ENCODE measurements around the gene HSDL2. TPM values are rescaled to one million over a fixed set of nuclear protein-coding genes. Genes with fewer than 3 reads are reported as not detected.

Gene HSDL2
- total RNA-seq, 1 donor from 2014 or later: 15.2 TPM

DNA sequence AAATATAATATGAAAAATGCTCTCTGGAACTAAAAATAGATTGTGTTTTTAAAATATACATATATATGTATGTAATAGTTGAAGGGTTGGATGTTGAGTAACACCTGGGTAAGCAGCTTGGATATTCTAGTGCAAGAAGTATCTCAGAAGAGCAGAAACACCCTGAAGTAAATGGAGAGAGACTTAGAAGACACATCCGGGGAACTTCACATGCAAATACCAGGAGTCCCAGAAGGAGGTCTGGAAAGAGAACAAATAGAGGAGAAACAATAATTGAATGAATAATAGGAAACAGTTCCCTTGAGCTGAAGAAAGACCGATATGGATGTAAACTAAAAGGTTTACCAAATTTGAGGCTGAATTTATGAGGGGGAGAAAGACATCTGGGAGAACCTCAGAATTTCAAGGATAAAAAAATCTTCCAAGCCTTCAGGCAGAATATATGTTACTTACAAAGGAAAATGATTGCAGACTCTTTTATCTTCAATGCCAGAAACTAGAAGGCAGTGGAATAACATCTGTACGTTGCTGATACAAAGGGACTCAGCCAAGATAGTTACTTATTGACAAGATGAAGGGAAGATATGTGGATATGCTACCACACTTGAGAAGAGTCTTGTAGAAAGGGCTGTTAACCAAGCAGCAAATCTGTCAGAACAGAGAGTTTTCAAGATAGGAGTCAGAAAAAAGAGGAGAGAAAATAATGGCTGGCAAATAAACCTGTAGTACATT lies 42.7 kb downstream of the HSDL2 start:
- no peaks in the 10 kb centered on the region for H3K36me3 ChIP-seq (ENCODE audit: control insufficient read depth, insufficient read depth, low read length)
- TF ChIP-seq, protein P1, sequence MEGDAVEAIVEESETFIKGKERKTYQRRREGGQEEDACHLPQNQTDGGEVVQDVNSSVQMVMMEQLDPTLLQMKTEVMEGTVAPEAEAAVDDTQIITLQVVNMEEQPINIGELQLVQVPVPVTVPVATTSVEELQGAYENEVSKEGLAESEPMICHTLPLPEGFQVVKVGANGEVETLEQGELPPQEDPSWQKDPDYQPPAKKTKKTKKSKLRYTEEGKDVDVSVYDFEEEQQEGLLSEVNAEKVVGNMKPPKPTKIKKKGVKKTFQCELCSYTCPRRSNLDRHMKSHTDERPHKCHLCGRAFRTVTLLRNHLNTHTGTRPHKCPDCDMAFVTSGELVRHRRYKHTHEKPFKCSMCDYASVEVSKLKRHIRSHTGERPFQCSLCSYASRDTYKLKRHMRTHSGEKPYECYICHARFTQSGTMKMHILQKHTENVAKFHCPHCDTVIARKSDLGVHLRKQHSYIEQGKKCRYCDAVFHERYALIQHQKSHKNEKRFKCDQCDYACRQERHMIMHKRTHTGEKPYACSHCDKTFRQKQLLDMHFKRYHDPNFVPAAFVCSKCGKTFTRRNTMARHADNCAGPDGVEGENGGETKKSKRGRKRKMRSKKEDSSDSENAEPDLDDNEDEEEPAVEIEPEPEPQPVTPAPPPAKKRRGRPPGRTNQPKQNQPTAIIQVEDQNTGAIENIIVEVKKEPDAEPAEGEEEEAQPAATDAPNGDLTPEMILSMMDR (IDR thresholded peaks at IDR 0.05; ENCODE audit: insufficient read depth, low read length, poor library complexity, severe bottlenecking): no peak
- DNase-seq (ENCODE audit: low read depth): no peak
- H3K4me3 ChIP-seq (ENCODE audit: low read depth, low read length): no peak overlapping the region
- no peaks in the 10 kb centered on the region for H3K27me3 ChIP-seq (ENCODE audit: control insufficient read depth, insufficient read depth, low read length)

DNA sequence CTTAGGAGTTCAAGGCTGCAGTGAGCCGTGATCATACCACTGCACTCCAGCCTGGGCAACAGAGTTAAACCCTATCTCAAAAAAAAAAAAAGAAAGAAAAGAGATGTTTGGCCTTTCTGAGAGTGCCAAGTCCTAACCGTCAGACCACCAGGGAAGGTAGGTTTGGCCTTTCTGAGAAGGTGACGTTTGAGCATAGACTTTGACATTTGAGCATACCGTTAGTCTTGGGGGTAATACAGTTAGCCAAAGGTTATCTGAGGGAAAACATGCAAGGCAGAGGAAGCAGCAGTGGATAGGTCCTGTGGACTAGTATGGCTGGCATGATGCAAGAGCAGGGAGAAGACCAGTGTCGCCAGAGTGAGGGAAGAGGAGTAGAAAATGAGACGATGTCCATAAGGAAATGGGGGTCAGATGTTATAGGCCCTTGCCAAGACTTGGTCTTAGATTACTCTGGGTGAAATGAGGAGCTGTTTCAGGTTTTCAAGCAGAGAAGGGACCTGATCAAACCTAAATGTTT lies 50.2 kb downstream of the HSDL2 start:
- Histone ChIP-seq H3K4me3 (ENCODE audit: low read depth, low read length) (no peak overlapping the region), H3K27me3 (ENCODE audit: control insufficient read depth, insufficient read depth, low read length) (no peaks in the 10 kb centered on the region), H3K36me3 (ENCODE audit: control insufficient read depth, insufficient read depth, low read length) (no peaks in the 10 kb centered on the region)
- TF ChIP-seq, protein P1 (IDR thresholded peaks at IDR 0.05; ENCODE audit: insufficient read depth, low read length, poor library complexity, severe bottlenecking): no peak
- DNase-seq (ENCODE audit: low read depth): no peak

DNA sequence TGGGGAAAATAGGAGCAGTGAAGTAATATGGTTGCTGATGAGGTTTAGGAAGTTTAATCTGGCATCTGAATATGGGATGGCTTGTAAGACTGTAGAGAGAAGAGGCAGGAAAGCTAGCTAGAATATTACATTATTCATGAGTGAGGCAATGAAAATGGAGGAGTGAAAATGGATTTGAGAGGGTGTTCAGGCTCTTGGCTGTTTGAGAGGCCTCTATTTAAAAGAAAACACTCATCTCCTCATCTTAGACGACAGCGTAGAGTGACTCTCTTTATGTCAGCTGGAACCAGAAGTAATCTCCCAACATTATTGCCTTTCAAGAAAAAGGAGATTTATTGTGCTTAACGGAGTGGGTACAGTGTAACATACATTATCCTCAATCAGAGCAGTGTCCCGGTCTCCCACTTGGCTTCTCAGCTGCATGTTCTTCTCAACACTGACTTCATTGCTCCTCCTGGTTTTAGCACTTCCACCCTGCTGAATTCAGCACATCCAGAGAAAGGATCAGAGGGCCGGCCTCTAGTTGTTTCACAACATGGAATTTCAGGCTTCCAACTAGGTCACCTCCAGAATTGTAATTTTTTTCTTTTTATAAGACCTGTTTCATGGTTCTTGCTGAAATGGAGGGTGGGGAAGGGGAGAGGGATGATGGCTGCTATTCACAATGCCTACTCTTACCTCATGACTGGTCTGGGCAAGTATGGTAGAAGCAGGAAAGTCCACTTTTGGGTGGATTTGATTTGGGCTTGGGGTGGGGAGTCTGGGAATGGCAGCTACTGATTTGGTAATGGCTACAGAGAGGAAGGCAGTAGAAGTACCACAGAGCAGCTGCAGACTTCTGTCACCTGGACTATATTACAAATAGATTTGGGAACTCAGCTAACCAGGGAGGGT lies 53.8 kb downstream of the HSDL2 start:
- no peaks in the 10 kb centered on the region for H3K36me3 ChIP-seq (ENCODE audit: control insufficient read depth, insufficient read depth, low read length)
- TF ChIP-seq, protein P1 (IDR thresholded peaks at IDR 0.05; ENCODE audit: insufficient read depth, low read length, poor library complexity, severe bottlenecking): no peak
- no peak for DNase-seq (ENCODE audit: low read depth)
- H3K27me3 ChIP-seq (ENCODE audit: control insufficient read depth, insufficient read depth, low read length): no peaks in the 10 kb centered on the region
- no peak overlapping the region for H3K4me3 ChIP-seq (ENCODE audit: low read depth, low read length)

DNA sequence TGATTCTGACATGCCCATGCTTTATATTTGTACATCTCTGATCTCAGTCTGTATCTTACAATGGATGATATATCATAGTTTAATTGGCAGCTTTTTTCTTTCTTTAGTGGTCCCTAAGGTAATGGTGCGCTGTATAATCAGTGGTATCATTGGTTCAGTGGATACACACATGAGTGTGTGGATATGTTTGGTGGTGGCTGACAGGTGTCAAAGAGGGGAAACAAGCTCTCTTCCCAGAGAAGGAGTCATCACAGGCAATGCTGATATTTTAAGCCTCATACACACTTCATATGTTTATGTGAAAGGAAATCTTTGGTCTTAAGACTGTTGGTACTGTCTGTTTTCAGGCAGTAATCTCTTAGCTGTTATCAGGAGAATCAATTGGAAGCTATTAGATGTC lies 54.6 kb downstream of the HSDL2 start:
- no peak overlapping the region for H3K4me3 ChIP-seq (ENCODE audit: low read depth, low read length)
- no peak for DNase-seq (ENCODE audit: low read depth)
- H3K27me3 ChIP-seq (ENCODE audit: control insufficient read depth, insufficient read depth, low read length): no peaks in the 10 kb centered on the region
- no peaks in the 10 kb centered on the region for H3K36me3 ChIP-seq (ENCODE audit: control insufficient read depth, insufficient read depth, low read length)
- TF ChIP-seq, protein P1 (IDR thresholded peaks at IDR 0.05; ENCODE audit: insufficient read depth, low read length, poor library complexity, severe bottlenecking): no peak

DNA sequence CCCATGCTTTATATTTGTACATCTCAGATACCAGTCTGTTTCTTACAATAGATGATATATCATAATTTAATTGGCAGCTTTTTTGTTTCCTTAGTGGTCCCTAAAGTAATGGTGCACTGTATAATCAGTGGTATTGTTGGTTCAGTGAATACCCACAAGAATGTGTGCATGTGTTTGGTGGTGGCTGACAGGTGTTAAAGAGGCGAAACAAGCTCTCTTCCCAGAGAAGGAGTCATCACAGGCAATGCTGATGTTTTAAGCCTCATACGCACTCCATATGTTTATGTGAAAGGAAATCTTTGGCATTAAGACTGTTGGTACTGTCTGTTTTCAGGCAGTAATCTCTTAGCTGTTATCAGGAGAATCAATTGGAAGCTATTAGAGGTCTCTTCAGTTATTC lies 57.5 kb downstream of the HSDL2 start:
- Histone ChIP-seq H3K27me3 (ENCODE audit: control insufficient read depth, insufficient read depth, low read length) (no peaks in the 10 kb centered on the region), H3K36me3 (ENCODE audit: control insufficient read depth, insufficient read depth, low read length) (no peaks in the 10 kb centered on the region), H3K4me3 (ENCODE audit: low read depth, low read length) (no peak overlapping the region)
- TF ChIP-seq, protein P1 (IDR thresholded peaks at IDR 0.05; ENCODE audit: insufficient read depth, low read length, poor library complexity, severe bottlenecking): no peak
- no peak for DNase-seq (ENCODE audit: low read depth)

Measured in kidney epithelial cell (primary cell).